Loucy (cell line): ENCODE results near the gene TRPV2.

Source experiments
- EZH2phosphoT487 ChIP-seq: fragments of 200-600 bp; IDR thresholded peaks from 2 replicates; pipeline ENCODE4 v1.6.1; 2018; ENCODE audit warnings: antibody characterized with exemption, mild to moderate bottlenecking, moderate library complexity, borderline replicate concordance
- TF ChIP-seq, protein P1 (sequence below): fragments of 200-600 bp; sonication (generic); conservative IDR thresholded peaks from 2 replicates; pipeline ENCODE4 v1.5.1; 2014; ENCODE audit warnings: mild to moderate bottlenecking, antibody characterized with exemption, low read length

DNA sequence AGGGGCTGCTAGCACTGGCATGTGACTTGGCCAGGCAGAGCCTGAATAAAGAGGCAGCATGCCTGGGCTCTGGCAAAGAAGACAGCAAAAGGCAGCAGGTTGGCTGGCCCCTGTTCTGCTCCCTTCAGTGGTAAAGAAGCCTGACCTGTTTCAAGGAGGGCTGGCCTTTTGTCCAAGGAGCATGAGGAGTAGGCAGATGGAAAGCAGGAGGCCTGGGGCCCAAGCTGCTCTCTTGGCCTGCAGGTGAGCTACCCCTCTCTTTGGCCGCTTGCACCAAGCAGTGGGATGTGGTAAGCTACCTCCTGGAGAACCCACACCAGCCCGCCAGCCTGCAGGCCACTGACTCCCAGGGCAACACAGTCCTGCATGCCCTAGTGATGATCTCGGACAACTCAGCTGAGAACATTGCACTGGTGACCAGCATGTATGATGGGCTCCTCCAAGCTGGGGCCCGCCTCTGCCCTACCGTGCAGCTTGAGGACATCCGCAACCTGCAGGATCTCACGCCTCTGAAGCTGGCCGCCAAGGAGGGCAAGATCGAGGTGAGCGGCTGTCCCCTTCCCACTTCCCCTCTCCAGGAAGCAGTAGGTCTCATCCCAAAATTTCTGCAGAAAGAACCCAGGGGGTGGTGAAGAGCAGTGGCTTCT is 8.0 kb downstream of the TRPV2 start:
- TF ChIP-seq, protein P1, sequence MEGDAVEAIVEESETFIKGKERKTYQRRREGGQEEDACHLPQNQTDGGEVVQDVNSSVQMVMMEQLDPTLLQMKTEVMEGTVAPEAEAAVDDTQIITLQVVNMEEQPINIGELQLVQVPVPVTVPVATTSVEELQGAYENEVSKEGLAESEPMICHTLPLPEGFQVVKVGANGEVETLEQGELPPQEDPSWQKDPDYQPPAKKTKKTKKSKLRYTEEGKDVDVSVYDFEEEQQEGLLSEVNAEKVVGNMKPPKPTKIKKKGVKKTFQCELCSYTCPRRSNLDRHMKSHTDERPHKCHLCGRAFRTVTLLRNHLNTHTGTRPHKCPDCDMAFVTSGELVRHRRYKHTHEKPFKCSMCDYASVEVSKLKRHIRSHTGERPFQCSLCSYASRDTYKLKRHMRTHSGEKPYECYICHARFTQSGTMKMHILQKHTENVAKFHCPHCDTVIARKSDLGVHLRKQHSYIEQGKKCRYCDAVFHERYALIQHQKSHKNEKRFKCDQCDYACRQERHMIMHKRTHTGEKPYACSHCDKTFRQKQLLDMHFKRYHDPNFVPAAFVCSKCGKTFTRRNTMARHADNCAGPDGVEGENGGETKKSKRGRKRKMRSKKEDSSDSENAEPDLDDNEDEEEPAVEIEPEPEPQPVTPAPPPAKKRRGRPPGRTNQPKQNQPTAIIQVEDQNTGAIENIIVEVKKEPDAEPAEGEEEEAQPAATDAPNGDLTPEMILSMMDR: no peak
- no peak for TF ChIP-seq EZH2phosphoT487
